A549 treated with dexamethasone at 1 μM for 4 hours (cell line): ENCODE measurements around the gene RAB1A. TPM values are rescaled to one million over a fixed set of nuclear protein-coding genes. Genes with fewer than 3 reads are reported as not detected.

Experiments
- total RNA-seq: library from RNA; stranded (reverse); fragments of 200-300 nt; extraction: Qiagen RNA extraction; gene quantifications from 5 replicates; pipeline ENCODE4 v1.2.3, GENCODE V29; 2022

RAB1A gene
- total RNA-seq, result 218 to 235 TPM (median 231 TPM) in 5 replicates

DNA sequence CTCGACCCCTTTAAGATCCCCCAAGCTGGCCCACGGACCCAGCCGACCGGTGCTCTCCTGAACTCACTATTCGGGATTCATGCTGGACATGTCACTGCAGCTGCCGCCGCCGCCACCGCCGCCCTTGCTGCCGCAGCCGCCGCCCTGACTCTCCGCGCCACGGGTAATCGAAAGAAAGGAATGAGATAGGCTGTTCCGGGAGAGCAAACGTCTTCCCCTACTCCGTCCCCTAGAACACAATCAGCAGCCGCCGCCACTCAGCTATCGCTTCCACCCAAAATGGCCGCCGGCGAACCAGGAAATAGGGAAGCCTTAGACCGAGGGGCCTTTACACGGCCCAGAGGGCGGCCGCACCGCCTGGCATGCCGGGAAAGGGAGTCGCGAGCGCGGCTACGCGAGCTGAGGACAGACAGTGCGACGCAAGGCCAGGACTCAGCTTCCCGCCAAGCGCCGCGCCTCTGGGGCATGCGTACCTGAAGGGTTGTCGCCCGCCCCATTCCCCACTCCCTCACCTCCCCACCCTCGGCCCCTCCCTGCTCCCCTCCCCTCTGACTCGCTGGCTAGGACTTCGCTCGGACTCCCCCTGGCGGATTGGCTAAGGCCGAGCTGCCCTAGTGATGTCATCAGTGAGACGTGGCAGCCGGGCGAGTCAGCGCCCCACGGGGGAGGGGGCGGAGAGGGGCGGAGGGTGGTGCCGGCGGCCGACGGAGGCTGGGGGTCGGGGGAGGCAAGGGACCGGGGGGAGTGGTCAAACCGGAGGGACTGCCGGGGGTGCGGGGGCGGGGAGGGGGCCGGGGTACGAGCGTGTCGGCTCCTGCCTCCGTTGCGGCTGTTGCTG lies at the start of gene RAB1A:
Gene RAB1A, minus strand, starts transcription at position 281 of the 838 bp plus-strand sequence. Its CDS starts 191 bp downstream, at position 90.

DNA sequence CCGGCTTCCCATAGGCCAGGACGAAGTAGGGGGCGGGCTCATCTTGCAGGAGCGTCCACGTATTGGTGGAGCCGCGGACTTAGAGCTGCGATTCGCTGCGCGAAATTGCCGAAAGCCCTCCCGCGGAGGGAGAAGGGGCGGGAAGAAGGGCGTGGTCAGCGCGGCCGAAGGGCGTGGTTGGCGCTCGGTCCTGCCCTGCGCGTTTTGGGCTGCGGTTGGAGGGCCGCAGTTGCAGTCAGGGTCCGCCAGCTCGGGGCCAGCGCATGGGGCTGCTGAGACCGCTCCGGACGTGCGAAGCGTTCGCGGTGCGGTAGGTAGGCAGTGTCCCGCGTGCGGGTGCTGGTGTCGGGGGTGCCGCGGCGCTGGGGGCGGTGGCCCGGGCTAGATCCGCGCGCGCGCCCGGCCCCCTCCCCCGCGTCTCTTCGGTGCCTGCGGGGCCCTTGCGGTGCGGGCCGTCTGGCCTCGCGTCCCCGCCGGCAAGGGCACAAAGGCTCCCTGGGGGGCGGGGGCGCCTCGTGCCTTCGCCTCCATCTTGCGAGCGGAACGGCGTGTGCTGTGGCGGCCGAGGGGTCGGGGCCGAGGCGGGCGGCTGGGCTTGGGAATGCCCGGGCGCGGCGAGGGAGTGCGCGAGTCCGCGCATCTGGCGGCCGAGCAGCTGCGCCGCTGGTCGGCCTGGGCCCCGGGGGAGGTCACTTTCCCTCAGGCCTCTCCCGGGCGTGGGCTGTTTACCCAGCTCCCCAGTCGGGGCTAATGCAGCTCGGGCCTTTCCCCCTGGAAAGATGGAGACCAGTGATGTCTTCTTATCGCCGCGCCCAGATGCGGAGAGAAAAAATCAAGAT lies 73.5 kb downstream of the RAB1A start, which contains the start of gene CEP68:
Gene CEP68, plus strand, starts transcription at position 202 of the 839 bp plus-strand sequence. CDS start 13,029 bp downstream, outside the sequence.

Other genes with a start within 250 kb of the RAB1A start
- gene SLC1A4, start 140.7 kb downstream of the RAB1A start, total RNA-seq, result 9.1 to 12.6 TPM (median 12.0 TPM) in 5 replicates
- 9.2 to 14.0 TPM (median 12.3 TPM) in 5 replicates for gene CEP68, start 73.7 kb downstream of the RAB1A start, total RNA-seq
- 157 to 223 TPM (median 197 TPM) in 5 replicates for gene ACTR2, start 97.7 kb upstream of the RAB1A start, total RNA-seq